HG03521 (cell line): ENCODE results near the gene SLC27A2.
"Not testable (repeated sequence)": the region's sequence is repeated elsewhere in the genome, so short reads cannot be mapped to it uniquely, and the experiment has no call there.

Source experiments
- ATAC-seq: cut with Tn5 transposase; IDR thresholded peaks from one replicate; pipeline ENCODE4 v1.9.1; 2021; ENCODE audit warnings: mild to moderate bottlenecking, moderate library complexity; ENCODE audit not compliant: unreplicated experiment

SLC27A2 gene

DNA sequence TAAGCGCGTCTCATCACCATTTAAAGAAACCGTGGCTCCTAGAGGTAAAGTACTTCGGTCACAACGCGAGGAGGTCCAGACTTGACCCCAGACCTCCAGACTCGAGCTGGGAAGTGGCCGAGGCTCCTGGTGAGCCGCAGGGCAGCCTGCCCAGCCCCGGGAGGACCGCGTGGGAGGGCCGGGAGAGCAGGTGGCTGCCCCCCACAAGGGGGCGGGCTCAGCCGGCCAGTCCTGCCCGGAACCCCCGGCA lies at the start of gene SLC27A2:
Gene SLC27A2, plus strand, starts transcription at position 228 of the 250 bp plus-strand sequence. CDS start 232 bp downstream, outside the sequence.
- no peak for ATAC-seq

- not testable (repeated sequence) for ATAC-seq
These were observed 49.6 kb upstream of the SLC27A2 start for GRCh38 chr15:50132251-50132984.

- peak; percentile 72 for ATAC-seq
These were observed 47.4 kb upstream of the SLC27A2 start for GRCh38 chr15:50134524-50135024.

GRCh38 chr15:50135031-50135551 lies 46.9 kb upstream of the SLC27A2 start:
- ATAC-seq: peak; percentile 52

GRCh38 chr15:50137330-50137761 lies 44.6 kb upstream of the SLC27A2 start:
- no peak for ATAC-seq

DNA sequence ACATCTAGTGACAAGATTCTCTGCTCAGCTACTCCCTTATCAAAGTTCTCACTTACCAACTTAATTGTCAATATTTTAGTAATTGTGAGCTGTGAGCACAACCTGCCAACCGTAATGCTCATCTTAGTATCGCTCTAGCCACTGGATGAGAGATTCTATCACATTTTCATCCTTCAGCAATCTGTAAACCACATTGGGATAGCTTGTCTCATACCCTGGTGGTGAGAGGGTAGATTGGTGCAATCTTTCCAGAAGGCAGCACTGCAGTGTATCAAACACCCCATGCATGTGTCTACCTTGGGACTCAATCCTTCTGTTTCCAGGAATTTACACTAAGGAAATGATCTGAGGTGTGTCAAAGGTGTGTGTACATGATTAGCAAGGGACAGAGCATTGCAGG lies 44.1 kb upstream of the SLC27A2 start:
- ATAC-seq: no peak

DNA sequence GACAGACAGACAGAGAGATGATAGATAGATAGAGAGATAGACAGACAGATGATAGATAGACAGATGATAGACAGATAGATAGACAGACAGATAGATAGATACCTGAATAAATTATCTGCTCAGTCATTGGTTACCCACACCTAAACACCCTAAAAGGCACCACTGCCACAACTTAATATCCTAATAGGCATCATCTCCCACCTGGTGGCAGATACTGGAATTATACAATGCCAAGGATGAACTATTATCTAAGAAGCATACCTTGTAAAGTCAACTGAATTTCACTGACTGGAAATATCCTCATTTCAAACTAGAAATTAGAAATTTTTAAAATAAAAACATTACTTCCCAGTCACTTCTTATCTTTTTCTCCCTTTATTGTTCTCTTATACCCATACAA lies 43.6 kb upstream of the SLC27A2 start:
- ATAC-seq: no peak

- ATAC-seq: no peak
These were observed 41.9 kb upstream of the SLC27A2 start for GRCh38 chr15:50140098-50140497.

- ATAC-seq: no peak
These were observed 41.0 kb upstream of the SLC27A2 start for GRCh38 chr15:50140983-50141382.

- ATAC-seq: no peak
These were observed 40.1 kb upstream of the SLC27A2 start for GRCh38 chr15:50141856-50142255.

- no peak for ATAC-seq
These were observed 38.6 kb upstream of the SLC27A2 start for GRCh38 chr15:50143255-50143860.

GRCh38 chr15:50144341-50145120 lies 37.5 kb upstream of the SLC27A2 start:
- ATAC-seq: no peak

DNA sequence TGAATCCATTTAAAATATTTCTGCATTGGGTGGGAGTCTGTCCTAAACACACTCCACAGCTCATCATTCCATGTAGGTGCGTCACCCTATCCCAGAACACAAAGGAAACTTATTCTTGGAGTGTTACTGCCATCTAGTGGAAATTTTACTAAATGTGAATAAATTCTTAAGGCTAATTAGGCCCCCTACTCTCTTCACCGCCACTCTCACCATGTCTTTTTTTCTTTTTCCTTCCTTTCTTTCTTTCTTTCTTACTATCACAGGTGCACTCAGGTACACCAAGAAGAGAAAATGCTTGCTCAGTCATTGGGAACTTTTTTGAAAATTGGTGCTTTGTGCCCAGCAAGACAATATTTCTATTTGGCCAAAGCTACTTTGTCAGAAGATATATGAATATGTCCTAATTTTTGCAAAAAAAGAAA lies 36.5 kb upstream of the SLC27A2 start:
- no peak for ATAC-seq

- ATAC-seq: no peak
These were observed 35.4 kb upstream of the SLC27A2 start for GRCh38 chr15:50146632-50147031.

- no peak for ATAC-seq
These were observed 33.5 kb upstream of the SLC27A2 start for GRCh38 chr15:50148362-50148963.

GRCh38 chr15:50149090-50149489 lies 32.9 kb upstream of the SLC27A2 start:
- no peak for ATAC-seq

- ATAC-seq: no peak
These were observed 31.6 kb upstream of the SLC27A2 start for GRCh38 chr15:50150349-50150748.

DNA sequence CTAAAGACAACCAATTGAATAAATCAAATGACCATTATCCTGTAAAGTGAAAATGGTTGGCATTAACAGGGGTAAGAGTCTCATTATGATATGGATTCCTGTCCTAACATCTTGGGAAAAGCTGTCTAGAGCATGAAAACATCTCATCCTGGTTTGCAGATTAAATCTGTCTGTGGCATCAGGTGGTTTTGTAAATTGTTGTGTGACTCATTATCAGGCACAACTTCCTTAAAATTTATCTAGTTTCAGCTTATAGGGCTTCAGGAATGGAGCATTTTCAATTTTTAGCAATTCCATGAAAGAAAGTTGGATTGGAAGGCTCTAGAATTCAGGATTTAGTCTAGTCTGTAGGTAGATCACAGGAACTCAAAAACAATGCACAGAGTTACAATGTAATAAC lies 31.1 kb upstream of the SLC27A2 start:
- ATAC-seq: no peak

- no peak for ATAC-seq
These were observed 30.5 kb upstream of the SLC27A2 start for GRCh38 chr15:50151476-50151875.

DNA sequence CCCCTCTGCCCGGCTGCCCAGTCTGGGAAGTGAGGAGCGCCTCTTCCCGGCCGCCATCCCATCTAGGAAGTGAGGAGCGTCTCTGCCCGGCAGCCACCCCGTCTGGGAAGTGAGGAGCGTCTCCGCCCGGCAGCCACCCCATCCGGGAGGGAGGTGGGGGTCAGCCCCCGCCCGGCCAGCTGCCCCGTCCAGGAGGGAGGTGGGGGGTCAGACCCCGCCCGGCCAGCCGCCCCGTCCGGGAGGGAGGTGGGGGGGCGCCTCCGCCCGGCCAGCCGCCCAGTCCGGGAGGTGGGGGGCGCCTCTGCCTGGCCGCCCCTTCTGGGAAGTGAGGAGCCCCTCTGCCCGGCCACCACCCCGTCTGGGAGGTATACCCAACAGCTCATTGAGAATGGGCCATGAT lies 23.8 kb upstream of the SLC27A2 start:
- not testable (repeated sequence) for ATAC-seq
